HepG2 (cell line): ENCODE results near the gene ANKRD29. TPM values are rescaled to one million over a fixed set of nuclear protein-coding genes. Genes with fewer than 3 reads are reported as not detected.

Experiments
- AHR ChIP-seq: IDR thresholded peaks from 2 replicates; pipeline ENCODE4 v1.6.1; 2018; ENCODE audit warnings: missing genetic modification reagents, missing compliant biosample characterization
- CBX5 ChIP-seq: sonication (generic); formaldehyde crosslinking; IDR thresholded peaks from 2 replicates; pipeline ENCODE4 v1.4.0; 2020; ENCODE audit warnings: missing genetic modification reagents, borderline replicate concordance
- CCDC6 ChIP-seq: sonication (generic); formaldehyde crosslinking; IDR thresholded peaks from 2 replicates; pipeline ENCODE4 v1.8.1; 2022; ENCODE audit warnings: mild to moderate bottlenecking, missing genetic modification reagents, moderate library complexity
- DZIP1 ChIP-seq: sonication (generic); formaldehyde crosslinking; IDR thresholded peaks from 2 replicates; pipeline ENCODE4 v1.5.0; 2020; ENCODE audit warnings: mild to moderate bottlenecking, missing genetic modification reagents
- JARID2 ChIP-seq: sonication (generic); formaldehyde crosslinking; IDR thresholded peaks from 2 replicates; pipeline ENCODE4 v1.8.1; 2023; ENCODE audit warnings: missing genetic modification reagents, inconsistent platforms; ENCODE audit not compliant: insufficient replicate concordance
- KDM4B ChIP-seq: sonication (generic); formaldehyde crosslinking; IDR thresholded peaks from 2 replicates; pipeline ENCODE4 v1.4.0; 2020; ENCODE audit warnings: missing genetic modification reagents
- NFE2L1 ChIP-seq: sonication (generic); formaldehyde crosslinking; IDR thresholded peaks from 2 replicates; pipeline ENCODE4 v1.4.0; 2020; ENCODE audit warnings: missing genetic modification reagents, mild to moderate bottlenecking, borderline replicate concordance
- NFYB ChIP-seq: sonication (generic); formaldehyde crosslinking; IDR thresholded peaks from 2 replicates; pipeline ENCODE4 v1.4.0; 2020; ENCODE audit warnings: missing genetic modification reagents
- NKX3-1 ChIP-seq: sonication (generic); formaldehyde crosslinking; IDR thresholded peaks from 2 replicates; pipeline ENCODE4 v1.5.0; 2020; ENCODE audit warnings: missing genetic modification reagents
- POLR2AphosphoS2 ChIP-seq: IDR thresholded peaks from 2 replicates; pipeline ENCODE4 v1.6.1; 2011; ENCODE audit warnings: low read depth, low read length, improper control_type of control experiment
- PREB ChIP-seq: sonication (generic); formaldehyde crosslinking; IDR thresholded peaks from 2 replicates; pipeline ENCODE4 v1.4.0; 2020; ENCODE audit warnings: missing genetic modification reagents
- SKI ChIP-seq: fragments of 450-650 bp; IDR thresholded peaks from one replicate; pipeline ENCODE4 v1.6.1; 2018; ENCODE audit warnings: mild to moderate bottlenecking; ENCODE audit not compliant: partially characterized antibody
- SRF ChIP-seq: IDR thresholded peaks from 2 replicates; pipeline ENCODE4 v1.6.1; 2011; ENCODE audit warnings: mild to moderate bottlenecking, low read depth, low read length, moderate library complexity
- TBX3 ChIP-seq: fragments of 450-650 bp; IDR thresholded peaks from 2 replicates; pipeline ENCODE4 v1.6.1; 2017; ENCODE audit warnings: antibody characterized with exemption, mild to moderate bottlenecking, inconsistent platforms, borderline replicate concordance
- TCF7 ChIP-seq: sonication (generic); IDR thresholded peaks from 2 replicates; pipeline ENCODE4 v1.6.1; 2016; ENCODE audit warnings: antibody characterized with exemption, low read depth
- TRIM22 ChIP-seq: fragments of 450-650 bp; IDR thresholded peaks from 2 replicates; pipeline ENCODE4 v1.6.1; 2017
- ZNF143 ChIP-seq: sonication (generic); formaldehyde crosslinking; IDR thresholded peaks from 2 replicates; pipeline ENCODE4 v1.4.0; 2020; ENCODE audit warnings: missing genetic modification reagents
- ZNF234 ChIP-seq: sonication (generic); formaldehyde crosslinking; conservative IDR thresholded peaks from 2 replicates; pipeline ENCODE4 v1.5.1; 2020; ENCODE audit warnings: mild to moderate bottlenecking, missing genetic modification reagents
- ZNF263 ChIP-seq: sonication (generic); formaldehyde crosslinking; IDR thresholded peaks from 2 replicates; pipeline ENCODE4 v1.4.0; 2020; ENCODE audit warnings: missing genetic modification reagents
- ZNF33A ChIP-seq: sonication (generic); formaldehyde crosslinking; IDR thresholded peaks from 2 replicates; pipeline ENCODE4 v1.5.1; 2020; ENCODE audit warnings: missing genetic modification reagents, mild to moderate bottlenecking, moderate library complexity, borderline replicate concordance
- ZNF570 ChIP-seq: sonication (generic); formaldehyde crosslinking; IDR thresholded peaks from 2 replicates; pipeline ENCODE4 v1.4.0; 2020; ENCODE audit warnings: mild to moderate bottlenecking, missing genetic modification reagents, borderline replicate concordance
- ZNF839 ChIP-seq: sonication (generic); formaldehyde crosslinking; IDR thresholded peaks from 2 replicates; pipeline ENCODE4 v1.4.0; 2020; ENCODE audit warnings: missing genetic modification reagents, mild to moderate bottlenecking, borderline replicate concordance
- polyA plus RNA-seq, 8 experiments: library from polyadenylated mRNA; depleted of rRNA in 3 of 8; stranded (reverse) in 7 of 8; unstranded in 1 of 8; fragments of >200 nt; fragmentation: Illumina TruSeq in 4 of 8; extraction: Trizol in 4 of 8; gene quantifications; 2 replicates each; pipeline versions ENCODE4 v1.2.1 to v1.2.3, GENCODE V29; 2011 to 2016; ENCODE audit warnings: low read depth in 4 of 8, missing spikeins in 1 of 8, mixed read lengths in 1 of 8; ENCODE audit not compliant: insufficient read depth in 1 of 8
- total RNA-seq, 5 experiments: library from RNA; depleted of rRNA; stranded (reverse); fragments of >200 nt; fragmentation: Illumina TruSeq; extraction: Trizol; gene quantifications; 2 replicates each; pipeline ENCODE4 v1.2.3, GENCODE V29; 2016; ENCODE audit warnings: low read depth in 1 of 5
- TF ChIP-seq, protein P1 (sequence below): sonication (generic); formaldehyde crosslinking; IDR thresholded peaks from 2 replicates; pipeline ENCODE4 v1.5.1; 2020; ENCODE audit warnings: mild to moderate bottlenecking, missing genetic modification reagents
- TF ChIP-seq, protein P2 (sequence below): IDR thresholded peaks from 2 replicates; pipeline ENCODE4 v1.6.1; 2016; ENCODE audit warnings: mild to moderate bottlenecking, missing biosample characterization, missing genetic modification reagents

The ANKRD29 gene
- total and polyA plus RNA-seq, 2 of the 13 experiments (the other 11 are each of a cell fraction or from before 2014, with no cell fraction given): not detected

- TF ChIP-seq TCF7: no peak
- TF ChIP-seq CCDC6 (CRISPR knock-in tag): no peak
- TF ChIP-seq ZNF839: no peak
- TF ChIP-seq KDM4B (CRISPR knock-in tag): no peak
- no peak for TF ChIP-seq JARID2 (CRISPR knock-in tag)
- no peak for TF ChIP-seq TRIM22
- no peak for TF ChIP-seq DZIP1 (CRISPR knock-in tag)
- TF ChIP-seq SRF: peak; percentile 57; the same call in 1 of the 2 replicates
- TF ChIP-seq, protein P1, sequence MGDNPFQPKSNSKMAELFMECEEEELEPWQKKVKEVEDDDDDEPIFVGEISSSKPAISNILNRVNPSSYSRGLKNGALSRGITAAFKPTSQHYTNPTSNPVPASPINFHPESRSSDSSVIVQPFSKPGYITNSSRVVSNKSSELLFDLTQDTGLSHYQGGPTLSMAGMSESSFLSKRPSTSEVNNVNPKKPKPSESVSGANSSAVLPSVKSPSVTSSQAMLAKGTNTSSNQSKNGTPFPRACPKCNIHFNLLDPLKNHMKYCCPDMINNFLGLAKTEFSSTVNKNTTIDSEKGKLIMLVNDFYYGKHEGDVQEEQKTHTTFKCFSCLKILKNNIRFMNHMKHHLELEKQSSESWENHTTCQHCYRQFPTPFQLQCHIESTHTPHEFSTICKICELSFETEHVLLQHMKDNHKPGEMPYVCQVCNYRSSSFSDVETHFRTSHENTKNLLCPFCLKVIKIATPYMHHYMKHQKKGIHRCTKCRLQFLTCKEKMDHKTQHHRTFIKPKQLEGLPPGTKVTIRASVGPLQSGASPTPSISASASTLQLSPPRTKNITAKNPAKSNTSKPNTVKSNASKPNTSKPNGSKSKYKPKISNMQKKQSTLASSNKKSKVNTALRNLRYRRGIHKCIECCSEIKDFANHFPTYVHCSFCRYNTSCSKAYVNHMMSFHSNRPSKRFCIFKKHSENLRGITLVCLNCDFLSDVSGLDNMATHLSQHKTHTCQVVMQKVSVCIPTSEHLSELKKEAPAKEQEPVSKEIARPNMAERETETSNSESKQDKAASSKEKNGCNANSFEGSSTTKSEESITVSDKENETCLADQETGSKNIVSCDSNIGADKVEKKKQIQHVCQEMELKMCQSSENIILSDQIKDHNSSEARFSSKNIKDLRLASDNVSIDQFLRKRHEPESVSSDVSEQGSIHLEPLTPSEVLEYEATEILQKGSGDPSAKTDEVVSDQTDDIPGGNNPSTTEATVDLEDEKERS (CRISPR knock-in tag): no peak
- no peak for TF ChIP-seq TBX3
- TF ChIP-seq POLR2AphosphoS2: no peak
- TF ChIP-seq ZNF570 (CRISPR knock-in tag): no peak
- TF ChIP-seq CBX5: no peak
- no peak for TF ChIP-seq NFE2L1 (CRISPR knock-in tag)
- TF ChIP-seq ZNF33A (CRISPR knock-in tag): no peak
- no peak for TF ChIP-seq AHR (CRISPR knock-in tag)
- TF ChIP-seq NKX3-1 (CRISPR knock-in tag): no peak
- TF ChIP-seq ZNF263 (CRISPR knock-in tag): no peak
- TF ChIP-seq NFYB: no peak
- TF ChIP-seq ZNF234 (CRISPR knock-in tag): no peak
- TF ChIP-seq ZNF143 (CRISPR knock-in tag): no peak
- TF ChIP-seq SKI: no peak
- TF ChIP-seq, protein P2, sequence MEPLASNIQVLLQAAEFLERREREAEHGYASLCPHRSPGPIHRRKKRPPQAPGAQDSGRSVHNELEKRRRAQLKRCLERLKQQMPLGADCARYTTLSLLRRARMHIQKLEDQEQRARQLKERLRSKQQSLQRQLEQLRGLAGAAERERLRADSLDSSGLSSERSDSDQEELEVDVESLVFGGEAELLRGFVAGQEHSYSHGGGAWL (CRISPR knock-in tag): no peak
- no peak for TF ChIP-seq PREB
Measured at GRCh38 chr18:23618862-23619387, 43.8 kb downstream of the ANKRD29 start (continued).
